Loucy (cell line): ENCODE measurements around the gene EIF4G3.
"Not testable (repeated sequence)": the region's sequence is repeated elsewhere in the genome, so short reads cannot be mapped to it uniquely, and the experiment has no call there.

Experiments used
- H2AFZ ChIP-seq: fragments of 200-600 bp; sonication (generic); 2 replicates; pipeline ENCODE4 v1.6.0; 2016; ENCODE audit warnings: antibody characterized with exemption, mild to moderate bottlenecking, low read length, moderate library complexity
- H3F3A ChIP-seq: fragments of 200-600 bp; 2 replicates; pipeline ENCODE4 v1.6.0; 2016; ENCODE audit warnings: antibody characterized with exemption, low read depth, mild to moderate bottlenecking
- H3K27me3 ChIP-seq: fragments of 200-600 bp; sonication (generic); 2 replicates; pipeline ENCODE4 v1.6.1; 2014; ENCODE audit warnings: low read length, mild to moderate bottlenecking; ENCODE audit not compliant: insufficient read depth, poor library complexity, severe bottlenecking
- H3K36me3 ChIP-seq: fragments of 200-600 bp; sonication (generic); 2 replicates; pipeline ENCODE4 v1.6.1; 2016; ENCODE audit warnings: low read length; ENCODE audit not compliant: insufficient read depth
- H3K4me1 ChIP-seq: fragments of 200-600 bp; sonication (generic); 2 replicates; pipeline ENCODE4 v1.5.1; 2014; ENCODE audit warnings: low read length, mild to moderate bottlenecking; ENCODE audit not compliant: insufficient read depth, poor library complexity, severe bottlenecking
- H3K4me2 ChIP-seq: fragments of 200-600 bp; sonication (generic); 2 replicates; pipeline ENCODE4 v1.6.0; 2014; ENCODE audit warnings: antibody characterized with exemption, low read length, low read depth, mild to moderate bottlenecking; ENCODE audit not compliant: poor library complexity, severe bottlenecking
- H3K4me3 ChIP-seq: fragments of 200-600 bp; sonication (generic); 2 replicates; pipeline ENCODE4 v1.5.1; 2014; ENCODE audit warnings: low read length, mild to moderate bottlenecking, mixed read lengths; ENCODE audit not compliant: poor library complexity, severe bottlenecking
- H3K79me2 ChIP-seq: fragments of 200-600 bp; sonication (generic); 2 replicates; pipeline ENCODE4 v1.6.1; 2014; ENCODE audit warnings: low read length; ENCODE audit not compliant: insufficient read depth
- H3K9ac ChIP-seq: fragments of 200-600 bp; sonication (generic); 2 replicates; pipeline ENCODE4 v1.6.0; 2014; ENCODE audit warnings: mild to moderate bottlenecking, low read depth, low read length, moderate library complexity; ENCODE audit not compliant: poor library complexity, severe bottlenecking
- H3K9me2 ChIP-seq: fragments of 200-600 bp; sonication (generic); replicated peaks from 2 replicates; pipeline ENCODE4 v1.6.1; 2016; ENCODE audit warnings: low read depth, low read length, mixed read lengths
- H3K9me3 ChIP-seq: fragments of 200-600 bp; sonication (generic); 2 replicates; pipeline ENCODE4 v1.6.1; 2014; ENCODE audit warnings: mild to moderate bottlenecking, antibody characterized with exemption, low read length, low read depth; ENCODE audit not compliant: insufficient read depth
- H4K20me1 ChIP-seq: fragments of 200-600 bp; sonication (generic); 2 replicates; pipeline ENCODE4 v1.6.0; 2014; ENCODE audit warnings: antibody characterized with exemption, low read length, mild to moderate bottlenecking; ENCODE audit not compliant: insufficient read depth, poor library complexity, severe bottlenecking
- CTCF ChIP-seq: fragments of 200-600 bp; sonication (generic); conservative IDR thresholded peaks from 2 replicates; pipeline ENCODE4 v1.5.1; 2014; ENCODE audit warnings: mild to moderate bottlenecking, antibody characterized with exemption, low read length
- EZH2phosphoT487 ChIP-seq: fragments of 200-600 bp; IDR thresholded peaks from 2 replicates; pipeline ENCODE4 v1.6.1; 2018; ENCODE audit warnings: antibody characterized with exemption, mild to moderate bottlenecking, moderate library complexity, borderline replicate concordance

Gene EIF4G3

GRCh38 chr1:21192871-21193270 lies 16.2 kb upstream of the EIF4G3 start:
- no peaks in the 10 kb centered on the region for H3K9me3 ChIP-seq
- H3K4me1 ChIP-seq: no peaks in the 10 kb centered on the region
- H4K20me1 ChIP-seq: no peaks in the 10 kb centered on the region
- no peaks in the 10 kb centered on the region for H3K79me2 ChIP-seq
- H3K9me2 ChIP-seq: no peaks in the 10 kb centered on the region
- no peaks in the 10 kb centered on the region for H3K36me3 ChIP-seq
- no peak overlapping the region for H3K4me3 ChIP-seq
- no peak for TF ChIP-seq EZH2phosphoT487
- TF ChIP-seq CTCF: no peak
- H3K27me3 ChIP-seq: no peaks in the 10 kb centered on the region
- no peak overlapping the region for H3K9ac ChIP-seq
- no peak overlapping the region for H2AFZ ChIP-seq
- no peaks in the 10 kb centered on the region for H3F3A ChIP-seq
- no peak overlapping the region for H3K4me2 ChIP-seq

GRCh38 chr1:21192284-21192683 lies 15.6 kb upstream of the EIF4G3 start:
- Histone ChIP-seq H3K9me3 (no peaks in the 10 kb centered on the region), H3K9ac (no peak overlapping the region), H3K27me3 (no peaks in the 10 kb centered on the region), H3K4me1 (no peaks in the 10 kb centered on the region), H3K36me3 (no peaks in the 10 kb centered on the region), H3F3A (no peaks in the 10 kb centered on the region), H3K9me2 (no peaks in the 10 kb centered on the region), H2AFZ (no peak overlapping the region), H3K79me2 (no peaks in the 10 kb centered on the region), H3K4me3 (no peak overlapping the region), H4K20me1 (no peaks in the 10 kb centered on the region), H3K4me2 (no peak overlapping the region)
- TF ChIP-seq EZH2phosphoT487 (no peak), CTCF (no peak)

- H3K4me3 ChIP-seq, H4K20me1 ChIP-seq, H3K4me1 ChIP-seq, H3K79me2 ChIP-seq, H3K9me3 ChIP-seq, H2AFZ ChIP-seq, H3K9me2 ChIP-seq, H3K9ac ChIP-seq, H3K36me3 ChIP-seq, H3K4me2 ChIP-seq, H3F3A ChIP-seq, H3K27me3 ChIP-seq: not testable (repeated sequence)
Observed at GRCh38 chr1:21190771-21191170, 14.1 kb upstream of the EIF4G3 start.

DNA sequence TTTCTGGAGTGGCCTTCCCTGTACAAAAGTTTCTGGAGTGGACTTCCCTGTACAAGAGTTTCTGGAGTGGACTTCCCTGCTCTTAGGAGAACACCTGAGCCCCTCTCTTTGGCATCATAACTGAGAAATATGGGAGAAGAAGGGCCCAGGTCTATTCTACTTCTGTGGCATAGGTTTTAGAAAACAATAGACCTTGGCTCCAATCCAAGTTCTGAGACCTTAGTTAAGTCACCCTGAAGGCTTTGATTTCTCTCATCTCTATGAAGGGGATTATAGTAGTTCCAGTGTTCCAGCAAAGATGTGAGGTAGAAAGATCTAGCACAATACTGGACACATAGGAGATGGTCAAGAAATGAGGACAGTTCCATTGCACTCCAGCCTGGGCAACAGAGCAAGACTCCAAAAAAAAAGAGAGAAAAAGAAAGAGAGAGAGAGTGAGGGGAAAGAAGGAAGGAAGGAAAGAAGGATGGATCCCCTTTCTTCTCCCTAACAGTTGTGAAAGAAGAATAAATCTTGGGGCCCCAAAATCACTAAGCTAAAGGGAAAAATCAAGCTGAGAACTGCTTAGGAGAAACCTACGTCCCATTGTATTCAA lies 13.3 kb upstream of the EIF4G3 start:
- no peaks in the 10 kb centered on the region for H3K27me3 ChIP-seq
- H3K4me2 ChIP-seq: no peak overlapping the region
- no peak overlapping the region for H2AFZ ChIP-seq
- no peaks in the 10 kb centered on the region for H3F3A ChIP-seq
- H3K4me3 ChIP-seq: no peak overlapping the region
- TF ChIP-seq CTCF: no peak
- no peak for TF ChIP-seq EZH2phosphoT487
- no peaks in the 10 kb centered on the region for H3K9me3 ChIP-seq
- no peak overlapping the region for H3K9ac ChIP-seq
- H3K36me3 ChIP-seq: no peaks in the 10 kb centered on the region
- H3K9me2 ChIP-seq: no peaks in the 10 kb centered on the region
- H3K4me1 ChIP-seq: no peaks in the 10 kb centered on the region
- no peaks in the 10 kb centered on the region for H3K79me2 ChIP-seq
- H4K20me1 ChIP-seq: no peaks in the 10 kb centered on the region
